Measurements from ENCODE around the gene ANXA2. TPM values are rescaled to one million over a fixed set of nuclear protein-coding genes. Genes with fewer than 3 reads are reported as not detected.

Gene ANXA2
- polyA plus RNA-seq, 1 experiment, result 5,886 TPM

DNA sequence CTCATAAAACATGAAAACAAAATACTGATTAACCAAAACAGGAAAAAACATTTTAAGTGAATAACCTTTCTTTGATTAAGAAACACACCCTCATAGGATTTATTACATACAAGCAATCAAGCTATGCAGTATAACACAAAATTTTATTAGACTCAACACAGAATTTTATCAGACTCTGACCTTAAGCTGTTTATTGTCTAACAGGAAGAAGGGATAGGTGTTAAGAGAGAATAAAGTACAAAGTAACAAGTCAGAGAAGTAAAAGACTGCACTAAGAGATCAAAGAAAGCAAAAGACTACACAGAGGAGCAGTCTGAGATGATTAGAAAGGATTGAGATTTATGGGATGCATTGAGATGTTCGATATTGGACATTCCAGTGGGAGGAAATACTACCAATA is 43.5 kb upstream of the ANXA2 start:
- POLR2A ChIA-PET, result no interaction called here
- Histone ChIP-seq H3K36me3 (ENCODE audit: control insufficient read depth, insufficient read depth, low read length) (no peaks in the 10 kb centered on the region), H3K27me3 (ENCODE audit: control insufficient read depth, insufficient read depth, low read length) (no peaks in the 10 kb centered on the region), H3K4me3 (ENCODE audit: low read depth, low read length) (no peak overlapping the region)
- CTCF ChIA-PET, result interaction anchor here (0.9 to 5.9 kb wide), 5 partner anchors 32 to 114 kb away, joined by 3 to 42 read pairs (median 5); no protein-coding TSS in a partner anchor
- TF ChIP-seq, protein P1, sequence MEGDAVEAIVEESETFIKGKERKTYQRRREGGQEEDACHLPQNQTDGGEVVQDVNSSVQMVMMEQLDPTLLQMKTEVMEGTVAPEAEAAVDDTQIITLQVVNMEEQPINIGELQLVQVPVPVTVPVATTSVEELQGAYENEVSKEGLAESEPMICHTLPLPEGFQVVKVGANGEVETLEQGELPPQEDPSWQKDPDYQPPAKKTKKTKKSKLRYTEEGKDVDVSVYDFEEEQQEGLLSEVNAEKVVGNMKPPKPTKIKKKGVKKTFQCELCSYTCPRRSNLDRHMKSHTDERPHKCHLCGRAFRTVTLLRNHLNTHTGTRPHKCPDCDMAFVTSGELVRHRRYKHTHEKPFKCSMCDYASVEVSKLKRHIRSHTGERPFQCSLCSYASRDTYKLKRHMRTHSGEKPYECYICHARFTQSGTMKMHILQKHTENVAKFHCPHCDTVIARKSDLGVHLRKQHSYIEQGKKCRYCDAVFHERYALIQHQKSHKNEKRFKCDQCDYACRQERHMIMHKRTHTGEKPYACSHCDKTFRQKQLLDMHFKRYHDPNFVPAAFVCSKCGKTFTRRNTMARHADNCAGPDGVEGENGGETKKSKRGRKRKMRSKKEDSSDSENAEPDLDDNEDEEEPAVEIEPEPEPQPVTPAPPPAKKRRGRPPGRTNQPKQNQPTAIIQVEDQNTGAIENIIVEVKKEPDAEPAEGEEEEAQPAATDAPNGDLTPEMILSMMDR (IDR thresholded peaks at IDR 0.05; ENCODE audit: insufficient read depth, low read depth, low read length), result no peak
- no peak for DNase-seq (ENCODE audit: low read depth)

DNA sequence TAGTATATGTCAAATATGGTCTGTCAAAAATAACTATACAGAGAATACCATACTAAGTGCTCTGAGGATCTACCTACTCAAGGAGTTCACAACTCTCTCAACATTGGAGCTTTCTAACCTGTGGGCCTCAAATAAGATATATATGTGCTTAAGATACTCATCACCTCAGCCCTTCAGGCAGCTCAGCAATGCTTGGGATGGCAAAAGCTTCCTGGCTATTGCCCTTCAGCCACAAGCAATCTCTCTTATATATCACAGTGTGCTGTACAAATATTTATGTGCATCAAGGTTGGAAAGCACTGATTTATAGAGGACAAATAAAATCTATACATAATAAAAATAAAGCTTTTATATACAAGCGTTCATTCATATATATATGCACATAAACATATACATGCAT is 40.9 kb upstream of the ANXA2 start:
- TF ChIP-seq, protein P1 (IDR thresholded peaks at IDR 0.05; ENCODE audit: insufficient read depth, low read depth, low read length), result no peak
- DNase-seq (ENCODE audit: low read depth), result no peak
- CTCF ChIA-PET, result interaction anchor here (1.4 to 1.7 kb wide), 2 partner anchors 8 to 79 kb away, joined by 4 to 5 read pairs; no protein-coding TSS in a partner anchor
- H3K36me3 ChIP-seq (ENCODE audit: control insufficient read depth, insufficient read depth, low read length), result no peaks in the 10 kb centered on the region
- H3K4me3 ChIP-seq (ENCODE audit: low read depth, low read length), result no peak overlapping the region
- no peaks in the 10 kb centered on the region for H3K27me3 ChIP-seq (ENCODE audit: control insufficient read depth, insufficient read depth, low read length)
- POLR2A ChIA-PET, result no interaction called here

DNA sequence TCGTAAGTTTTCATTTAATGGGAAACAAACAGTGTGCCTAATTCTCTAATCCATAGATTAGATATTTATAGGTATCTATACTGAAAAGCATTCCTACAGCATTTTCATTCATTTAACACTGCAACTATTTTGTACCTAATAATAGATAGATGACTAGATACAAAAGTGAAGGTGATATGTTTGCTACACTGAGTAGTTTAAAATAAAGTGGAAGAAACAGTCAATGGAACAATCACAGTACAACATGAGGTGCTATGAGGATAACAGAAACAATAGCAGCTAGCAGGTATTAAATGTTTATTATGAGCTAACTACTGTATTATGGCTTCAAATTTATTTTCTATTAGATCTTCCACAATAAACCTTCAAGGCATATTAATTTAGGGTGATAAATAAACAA is 31.1 kb upstream of the ANXA2 start:
- Histone ChIP-seq H3K36me3 (ENCODE audit: control insufficient read depth, insufficient read depth, low read length) (no peaks in the 10 kb centered on the region), H3K27me3 (ENCODE audit: control insufficient read depth, insufficient read depth, low read length) (no peaks in the 10 kb centered on the region), H3K4me3 (ENCODE audit: low read depth, low read length) (no peak overlapping the region)
- ChIA-PET POLR2A (interaction anchor here (0.5 kb wide), 1 partner anchor 34 kb away, joined by 3 read pairs; no protein-coding TSS in a partner anchor), CTCF (no interaction called here)
- TF ChIP-seq, protein P1 (IDR thresholded peaks at IDR 0.05; ENCODE audit: insufficient read depth, low read depth, low read length), result no peak
- no peak for DNase-seq (ENCODE audit: low read depth)

DNA sequence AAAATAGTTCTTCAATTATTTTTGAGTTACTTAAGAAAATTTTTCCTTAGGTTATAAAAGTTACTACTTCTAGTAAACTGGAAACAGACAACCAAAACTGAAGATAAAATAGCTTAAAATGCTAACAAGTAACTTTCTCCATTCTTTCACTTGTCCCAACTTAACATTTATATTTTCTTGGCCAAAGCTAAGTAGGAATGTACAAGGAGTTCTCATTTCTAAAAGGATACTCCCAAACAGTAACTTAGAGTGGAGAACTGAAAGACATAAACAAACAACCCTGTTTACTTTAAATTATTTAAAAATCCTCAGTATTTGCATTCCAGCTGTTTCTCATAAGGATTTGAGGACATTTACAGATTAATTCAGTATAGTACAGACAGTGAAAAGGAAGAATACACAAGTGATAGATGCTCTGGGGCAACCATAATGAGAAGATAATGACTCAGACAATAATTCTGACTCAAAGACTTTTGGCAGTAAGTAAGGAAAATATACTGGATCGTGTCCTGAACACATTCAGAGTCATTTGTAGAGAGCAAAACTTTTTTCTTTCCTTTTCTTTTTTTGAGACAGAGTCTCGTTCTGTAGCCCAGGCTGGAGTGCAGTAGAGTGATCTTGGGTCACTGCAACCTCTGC is 29.2 kb upstream of the ANXA2 start:
- peak; percentile 92 for DNase-seq (ENCODE audit: low read depth)
- ChIA-PET POLR2A (no interaction called here), CTCF (interaction anchor here (1.5 kb wide), 1 partner anchor 16 kb away, joined by 4 read pairs; no protein-coding TSS in a partner anchor)
- H3K27me3 ChIP-seq (ENCODE audit: control insufficient read depth, insufficient read depth, low read length), result no peaks in the 10 kb centered on the region
- H3K4me3 ChIP-seq (ENCODE audit: low read depth, low read length), result no peak overlapping the region
- H3K36me3 ChIP-seq (ENCODE audit: control insufficient read depth, insufficient read depth, low read length), result no peaks in the 10 kb centered on the region
- TF ChIP-seq, protein P1 (IDR thresholded peaks at IDR 0.05; ENCODE audit: insufficient read depth, low read depth, low read length), result no peak

DNA sequence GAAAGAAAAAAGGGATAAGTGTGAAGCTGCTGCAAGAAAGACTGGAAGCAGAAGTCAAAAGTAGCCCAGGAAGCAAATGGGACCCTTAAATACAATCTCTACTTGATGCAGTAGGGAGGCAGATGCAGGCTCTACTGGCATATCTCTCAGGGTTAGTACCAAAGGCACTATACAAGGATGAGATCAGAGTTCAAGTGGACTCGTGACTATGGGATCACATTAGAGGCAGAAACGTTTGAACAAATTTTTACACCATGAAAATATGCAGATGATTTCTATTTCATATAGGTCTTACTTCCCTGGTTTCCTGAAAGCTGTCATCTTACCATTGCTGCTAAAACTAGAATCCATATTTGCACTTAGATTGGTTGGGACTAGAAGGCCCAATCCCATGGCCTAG is 27.7 kb upstream of the ANXA2 start:
- ChIA-PET POLR2A (no interaction called here), CTCF (no interaction called here)
- TF ChIP-seq, protein P1 (IDR thresholded peaks at IDR 0.05; ENCODE audit: insufficient read depth, low read depth, low read length), result no peak

More for the DNA sequence above, 27.7 kb upstream of the ANXA2 start:
- H3K27me3 ChIP-seq (ENCODE audit: control insufficient read depth, insufficient read depth, low read length), result no peaks in the 10 kb centered on the region
- no peaks in the 10 kb centered on the region for H3K36me3 ChIP-seq (ENCODE audit: control insufficient read depth, insufficient read depth, low read length)
- no peak overlapping the region for H3K4me3 ChIP-seq (ENCODE audit: low read depth, low read length)
- DNase-seq (ENCODE audit: low read depth), result no peak
